GM23338 (cell line): ENCODE measurements around the gene TMEM132D. TPM values are rescaled to one million over a fixed set of nuclear protein-coding genes. Genes with fewer than 3 reads are reported as not detected.

ENCODE experiments used
- ATAC-seq: fragments of 200-7000 bp; cut with Tn5 transposase; 3 replicates; pipeline ENCODE4 v1.9.1; 2020
- DNase-seq: peaks from one replicate; pipeline ENCODE4 v3.0.0-alpha.2; 2015; ENCODE audit warnings: low spot score
- H2AFZ ChIP-seq: fragments of 200-600 bp; sonication (generic); 2 replicates; pipeline ENCODE4 v1.8.0; 2016; ENCODE audit warnings: antibody characterized with exemption, mild to moderate bottlenecking, moderate library complexity
- H3F3A ChIP-seq: fragments of 200-600 bp; sonication (generic); replicated peaks from 2 replicates; pipeline ENCODE4 v1.8.0; 2017; ENCODE audit warnings: antibody characterized with exemption, mixed run types, low read depth
- H3K27ac ChIP-seq: fragments of 200-600 bp; sonication (generic); 2 replicates; pipeline ENCODE4 v1.6.1; 2016; ENCODE audit warnings: low read depth
- H3K27me3 ChIP-seq: fragments of 200-600 bp; sonication (generic); 2 replicates; pipeline ENCODE4 v1.8.0; 2016; ENCODE audit warnings: mild to moderate bottlenecking, mixed run types, moderate library complexity; ENCODE audit not compliant: insufficient read depth
- H3K36me3 ChIP-seq: fragments of 200-600 bp; sonication (generic); 2 replicates; pipeline ENCODE4 v1.8.0; 2016; ENCODE audit warnings: mild to moderate bottlenecking; ENCODE audit not compliant: insufficient read depth
- H3K4me1 ChIP-seq: fragments of 200-600 bp; sonication (generic); 2 replicates; pipeline ENCODE4 v1.8.0; 2016; ENCODE audit warnings: mild to moderate bottlenecking, moderate library complexity; ENCODE audit not compliant: insufficient read depth
- H3K4me2 ChIP-seq: fragments of 200-600 bp; sonication (generic); 2 replicates; pipeline ENCODE4 v1.7.1; 2017; ENCODE audit warnings: mixed run types
- H3K4me3 ChIP-seq: fragments of 200-600 bp; sonication (generic); 2 replicates; pipeline ENCODE4 v1.6.1; 2016; ENCODE audit warnings: mixed run types
- H3K79me2 ChIP-seq: fragments of 200-600 bp; sonication (generic); replicated peaks from 2 replicates; pipeline ENCODE4 v1.8.0; 2017; ENCODE audit warnings: mild to moderate bottlenecking; ENCODE audit not compliant: insufficient read depth
- H3K9me2 ChIP-seq: fragments of 200-600 bp; sonication (generic); 2 replicates; pipeline ENCODE4 v1.8.0; 2017; ENCODE audit not compliant: insufficient read depth
- H4K20me1 ChIP-seq: fragments of 200-600 bp; sonication (generic); replicated peaks from 2 replicates; pipeline ENCODE4 v1.8.0; 2017; ENCODE audit warnings: mild to moderate bottlenecking; ENCODE audit not compliant: insufficient read depth
- H3K27ac Mint-ChIP-seq: 2 replicates; pipeline ENCODE4 v1.8.0; 2020; ENCODE audit warnings: inconsistent platforms, mild to moderate bottlenecking, moderate library complexity, mixed read lengths
- H3K27me3 Mint-ChIP-seq: 3 replicates; pipeline ENCODE4 v1.8.0; 2022; ENCODE audit warnings: low read depth, mild to moderate bottlenecking, moderate library complexity, mixed read lengths, inconsistent platforms; ENCODE audit not compliant: insufficient read depth, poor library complexity
- H3K36me3 Mint-ChIP-seq: 3 replicates; pipeline ENCODE4 v1.8.0; 2021; ENCODE audit warnings: low read depth, mild to moderate bottlenecking, inconsistent platforms, moderate library complexity, mixed read lengths
- H3K4me1 Mint-ChIP-seq: 3 replicates; pipeline ENCODE4 v1.8.0; 2020; ENCODE audit warnings: mild to moderate bottlenecking, inconsistent platforms, mixed read lengths
- H3K4me3 Mint-ChIP-seq: 3 replicates; pipeline ENCODE4 v1.8.0; 2021; ENCODE audit warnings: moderate library complexity, mild to moderate bottlenecking, inconsistent platforms, mixed read lengths
- H3K9me3 Mint-ChIP-seq: 3 replicates; pipeline ENCODE4 v1.8.0; 2020; ENCODE audit warnings: moderate library complexity, mild to moderate bottlenecking, inconsistent platforms, mixed read lengths
- CREB1 ChIP-seq: fragments of 250-450 bp; sonication (Bioruptor Pico); IDR thresholded peaks from 2 replicates; pipeline ENCODE4 v1.5.0; 2020; ENCODE audit warnings: low read depth, mild to moderate bottlenecking, moderate library complexity
- EZH2 ChIP-seq: fragments of 200-600 bp; sonication (generic); IDR thresholded peaks from one replicate; pipeline ENCODE4 v1.8.0; 2017; ENCODE audit warnings: antibody characterized with exemption, mild to moderate bottlenecking, low read depth; ENCODE audit not compliant: unreplicated experiment
- EZH2phosphoT487 ChIP-seq: fragments of 200-600 bp; sonication (generic); IDR thresholded peaks from one replicate; pipeline ENCODE4 v1.8.1; 2018; ENCODE audit warnings: antibody characterized with exemption; ENCODE audit not compliant: unreplicated experiment
- JUNB ChIP-seq: IDR thresholded peaks from one replicate; pipeline ENCODE4 v1.6.1; 2016; ENCODE audit warnings: antibody characterized with exemption; ENCODE audit not compliant: unreplicated experiment
- NANOG ChIP-seq: IDR thresholded peaks from 2 replicates; pipeline ENCODE4 v1.6.1; 2016; ENCODE audit warnings: antibody characterized with exemption, borderline replicate concordance
- POLR2AphosphoS5 ChIP-seq: IDR thresholded peaks from 2 replicates; pipeline ENCODE4 v1.6.1; 2016; ENCODE audit warnings: antibody characterized with exemption, low read depth
- STAT1 ChIP-seq: IDR thresholded peaks from one replicate; pipeline ENCODE4 v1.6.1; 2016; ENCODE audit warnings: antibody characterized with exemption; ENCODE audit not compliant: unreplicated experiment
- ZNF114 ChIP-seq: fragments of 250-450 bp; sonication (Bioruptor Pico); IDR thresholded peaks from 2 replicates; pipeline ENCODE4 v1.5.0; 2020; ENCODE audit warnings: mild to moderate bottlenecking, moderate library complexity
- ZNF331 ChIP-seq: fragments of 250-450 bp; sonication (Bioruptor Pico); IDR thresholded peaks from 2 replicates; pipeline ENCODE4 v1.5.0; 2020; ENCODE audit warnings: low read depth, mild to moderate bottlenecking, moderate library complexity
- polyA plus RNA-seq: library from polyadenylated mRNA; unstranded; fragments of >200 nt; fragmentation: Nextera tagmentation; extraction: Ambion mirVana; gene quantifications from 2 replicates; pipeline ENCODE4 v1.2.1, GENCODE V29; 2016
- total RNA-seq: library from RNA; depleted of rRNA; stranded (reverse); fragments of >200 nt; shearing (Covaris generic); gene quantifications from 2 replicates; pipeline ENCODE4 v1.2.3, GENCODE V29; 2014
- TF ChIP-seq, protein P1 (sequence below): IDR thresholded peaks from one replicate; pipeline ENCODE4 v1.6.1; 2018; ENCODE audit warnings: antibody characterized with exemption; ENCODE audit not compliant: unreplicated experiment
- TF ChIP-seq, protein P2 (sequence below), 2 experiments: fragments of 200-600 bp in 1 of 2; sonication (generic) in 1 of 2; conservative IDR thresholded peaks; 2 replicates each; pipeline versions ENCODE4 v1.5.1 to v1.6.1; 2016 to 2017; ENCODE audit warnings: antibody characterized with exemption in 2 of 2, low read depth in 2 of 2, mild to moderate bottlenecking in 2 of 2, moderate library complexity in 1 of 2
- TF ChIP-seq, protein P3 (sequence below): fragments of 250-450 bp; sonication (Bioruptor Pico); IDR thresholded peaks from 2 replicates; pipeline ENCODE4 v1.5.0; 2020; ENCODE audit warnings: mild to moderate bottlenecking, moderate library complexity
- TF ChIP-seq, protein P4 (sequence below): IDR thresholded peaks from 2 replicates; pipeline ENCODE4 v1.6.1; 2016; ENCODE audit warnings: antibody characterized with exemption

Gene TMEM132D
- total and polyA plus RNA-seq, 2 experiments from 2014 or later, result 0.44 to 5.3 TPM

DNA sequence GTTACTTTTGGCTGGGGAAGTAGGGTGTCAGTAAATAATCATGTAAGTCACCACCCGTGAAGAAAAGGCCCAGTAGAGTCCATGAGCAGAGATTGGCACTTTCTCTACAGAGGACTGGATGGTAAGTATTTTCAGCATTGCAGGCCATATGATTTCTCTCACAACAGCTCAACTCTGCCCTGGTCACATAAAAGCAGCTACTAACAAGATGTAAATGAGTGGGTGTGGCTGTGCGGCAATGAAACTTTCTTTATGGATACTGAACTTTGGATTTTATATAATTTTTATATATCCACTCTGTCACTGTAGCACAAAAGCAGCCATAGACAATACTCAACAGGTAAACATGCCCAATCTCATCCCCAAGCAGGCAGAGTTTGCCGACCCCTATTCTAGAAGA lies 706.9 kb downstream of the TMEM132D start:
- H3K9me2 ChIP-seq, result no peaks in the 10 kb centered on the region
- DNase-seq (no peak), ATAC-seq (no peak)
- H3K4me2 ChIP-seq, result no peak overlapping the region
- Mint-ChIP-seq H3K9me3 (peaks cover 95% of the 10 kb centered on the region), H3K27ac (no peak overlapping the region), H3K4me3 (no peak overlapping the region), H3K27me3 (peaks cover 3% of the 10 kb centered on the region), H3K36me3 (peaks cover 51% of the 10 kb centered on the region), H3K4me1 (no peaks in the 10 kb centered on the region)
- no peaks in the 10 kb centered on the region for H3K79me2 ChIP-seq
- no peaks in the 10 kb centered on the region for H3K27me3 ChIP-seq
- TF ChIP-seq EZH2 (no peak), NANOG (no peak), CREB1 (CRISPR knock-in tag) (no peak), EZH2phosphoT487 (no peak), ZNF114 (CRISPR knock-in tag) (no peak), POLR2AphosphoS5 (no peak), STAT1 (no peak), ZNF331 (no peak), JUNB (no peak)
- TF ChIP-seq, protein P1, sequence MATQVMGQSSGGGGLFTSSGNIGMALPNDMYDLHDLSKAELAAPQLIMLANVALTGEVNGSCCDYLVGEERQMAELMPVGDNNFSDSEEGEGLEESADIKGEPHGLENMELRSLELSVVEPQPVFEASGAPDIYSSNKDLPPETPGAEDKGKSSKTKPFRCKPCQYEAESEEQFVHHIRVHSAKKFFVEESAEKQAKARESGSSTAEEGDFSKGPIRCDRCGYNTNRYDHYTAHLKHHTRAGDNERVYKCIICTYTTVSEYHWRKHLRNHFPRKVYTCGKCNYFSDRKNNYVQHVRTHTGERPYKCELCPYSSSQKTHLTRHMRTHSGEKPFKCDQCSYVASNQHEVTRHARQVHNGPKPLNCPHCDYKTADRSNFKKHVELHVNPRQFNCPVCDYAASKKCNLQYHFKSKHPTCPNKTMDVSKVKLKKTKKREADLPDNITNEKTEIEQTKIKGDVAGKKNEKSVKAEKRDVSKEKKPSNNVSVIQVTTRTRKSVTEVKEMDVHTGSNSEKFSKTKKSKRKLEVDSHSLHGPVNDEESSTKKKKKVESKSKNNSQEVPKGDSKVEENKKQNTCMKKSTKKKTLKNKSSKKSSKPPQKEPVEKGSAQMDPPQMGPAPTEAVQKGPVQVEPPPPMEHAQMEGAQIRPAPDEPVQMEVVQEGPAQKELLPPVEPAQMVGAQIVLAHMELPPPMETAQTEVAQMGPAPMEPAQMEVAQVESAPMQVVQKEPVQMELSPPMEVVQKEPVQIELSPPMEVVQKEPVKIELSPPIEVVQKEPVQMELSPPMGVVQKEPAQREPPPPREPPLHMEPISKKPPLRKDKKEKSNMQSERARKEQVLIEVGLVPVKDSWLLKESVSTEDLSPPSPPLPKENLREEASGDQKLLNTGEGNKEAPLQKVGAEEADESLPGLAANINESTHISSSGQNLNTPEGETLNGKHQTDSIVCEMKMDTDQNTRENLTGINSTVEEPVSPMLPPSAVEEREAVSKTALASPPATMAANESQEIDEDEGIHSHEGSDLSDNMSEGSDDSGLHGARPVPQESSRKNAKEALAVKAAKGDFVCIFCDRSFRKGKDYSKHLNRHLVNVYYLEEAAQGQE, result no peak
- TF ChIP-seq, protein P2, sequence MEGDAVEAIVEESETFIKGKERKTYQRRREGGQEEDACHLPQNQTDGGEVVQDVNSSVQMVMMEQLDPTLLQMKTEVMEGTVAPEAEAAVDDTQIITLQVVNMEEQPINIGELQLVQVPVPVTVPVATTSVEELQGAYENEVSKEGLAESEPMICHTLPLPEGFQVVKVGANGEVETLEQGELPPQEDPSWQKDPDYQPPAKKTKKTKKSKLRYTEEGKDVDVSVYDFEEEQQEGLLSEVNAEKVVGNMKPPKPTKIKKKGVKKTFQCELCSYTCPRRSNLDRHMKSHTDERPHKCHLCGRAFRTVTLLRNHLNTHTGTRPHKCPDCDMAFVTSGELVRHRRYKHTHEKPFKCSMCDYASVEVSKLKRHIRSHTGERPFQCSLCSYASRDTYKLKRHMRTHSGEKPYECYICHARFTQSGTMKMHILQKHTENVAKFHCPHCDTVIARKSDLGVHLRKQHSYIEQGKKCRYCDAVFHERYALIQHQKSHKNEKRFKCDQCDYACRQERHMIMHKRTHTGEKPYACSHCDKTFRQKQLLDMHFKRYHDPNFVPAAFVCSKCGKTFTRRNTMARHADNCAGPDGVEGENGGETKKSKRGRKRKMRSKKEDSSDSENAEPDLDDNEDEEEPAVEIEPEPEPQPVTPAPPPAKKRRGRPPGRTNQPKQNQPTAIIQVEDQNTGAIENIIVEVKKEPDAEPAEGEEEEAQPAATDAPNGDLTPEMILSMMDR (conservative IDR thresholded peaks at IDR 0.05; ENCODE audit: low read depth in 2 of 2), result no peak
- TF ChIP-seq, protein P3, sequence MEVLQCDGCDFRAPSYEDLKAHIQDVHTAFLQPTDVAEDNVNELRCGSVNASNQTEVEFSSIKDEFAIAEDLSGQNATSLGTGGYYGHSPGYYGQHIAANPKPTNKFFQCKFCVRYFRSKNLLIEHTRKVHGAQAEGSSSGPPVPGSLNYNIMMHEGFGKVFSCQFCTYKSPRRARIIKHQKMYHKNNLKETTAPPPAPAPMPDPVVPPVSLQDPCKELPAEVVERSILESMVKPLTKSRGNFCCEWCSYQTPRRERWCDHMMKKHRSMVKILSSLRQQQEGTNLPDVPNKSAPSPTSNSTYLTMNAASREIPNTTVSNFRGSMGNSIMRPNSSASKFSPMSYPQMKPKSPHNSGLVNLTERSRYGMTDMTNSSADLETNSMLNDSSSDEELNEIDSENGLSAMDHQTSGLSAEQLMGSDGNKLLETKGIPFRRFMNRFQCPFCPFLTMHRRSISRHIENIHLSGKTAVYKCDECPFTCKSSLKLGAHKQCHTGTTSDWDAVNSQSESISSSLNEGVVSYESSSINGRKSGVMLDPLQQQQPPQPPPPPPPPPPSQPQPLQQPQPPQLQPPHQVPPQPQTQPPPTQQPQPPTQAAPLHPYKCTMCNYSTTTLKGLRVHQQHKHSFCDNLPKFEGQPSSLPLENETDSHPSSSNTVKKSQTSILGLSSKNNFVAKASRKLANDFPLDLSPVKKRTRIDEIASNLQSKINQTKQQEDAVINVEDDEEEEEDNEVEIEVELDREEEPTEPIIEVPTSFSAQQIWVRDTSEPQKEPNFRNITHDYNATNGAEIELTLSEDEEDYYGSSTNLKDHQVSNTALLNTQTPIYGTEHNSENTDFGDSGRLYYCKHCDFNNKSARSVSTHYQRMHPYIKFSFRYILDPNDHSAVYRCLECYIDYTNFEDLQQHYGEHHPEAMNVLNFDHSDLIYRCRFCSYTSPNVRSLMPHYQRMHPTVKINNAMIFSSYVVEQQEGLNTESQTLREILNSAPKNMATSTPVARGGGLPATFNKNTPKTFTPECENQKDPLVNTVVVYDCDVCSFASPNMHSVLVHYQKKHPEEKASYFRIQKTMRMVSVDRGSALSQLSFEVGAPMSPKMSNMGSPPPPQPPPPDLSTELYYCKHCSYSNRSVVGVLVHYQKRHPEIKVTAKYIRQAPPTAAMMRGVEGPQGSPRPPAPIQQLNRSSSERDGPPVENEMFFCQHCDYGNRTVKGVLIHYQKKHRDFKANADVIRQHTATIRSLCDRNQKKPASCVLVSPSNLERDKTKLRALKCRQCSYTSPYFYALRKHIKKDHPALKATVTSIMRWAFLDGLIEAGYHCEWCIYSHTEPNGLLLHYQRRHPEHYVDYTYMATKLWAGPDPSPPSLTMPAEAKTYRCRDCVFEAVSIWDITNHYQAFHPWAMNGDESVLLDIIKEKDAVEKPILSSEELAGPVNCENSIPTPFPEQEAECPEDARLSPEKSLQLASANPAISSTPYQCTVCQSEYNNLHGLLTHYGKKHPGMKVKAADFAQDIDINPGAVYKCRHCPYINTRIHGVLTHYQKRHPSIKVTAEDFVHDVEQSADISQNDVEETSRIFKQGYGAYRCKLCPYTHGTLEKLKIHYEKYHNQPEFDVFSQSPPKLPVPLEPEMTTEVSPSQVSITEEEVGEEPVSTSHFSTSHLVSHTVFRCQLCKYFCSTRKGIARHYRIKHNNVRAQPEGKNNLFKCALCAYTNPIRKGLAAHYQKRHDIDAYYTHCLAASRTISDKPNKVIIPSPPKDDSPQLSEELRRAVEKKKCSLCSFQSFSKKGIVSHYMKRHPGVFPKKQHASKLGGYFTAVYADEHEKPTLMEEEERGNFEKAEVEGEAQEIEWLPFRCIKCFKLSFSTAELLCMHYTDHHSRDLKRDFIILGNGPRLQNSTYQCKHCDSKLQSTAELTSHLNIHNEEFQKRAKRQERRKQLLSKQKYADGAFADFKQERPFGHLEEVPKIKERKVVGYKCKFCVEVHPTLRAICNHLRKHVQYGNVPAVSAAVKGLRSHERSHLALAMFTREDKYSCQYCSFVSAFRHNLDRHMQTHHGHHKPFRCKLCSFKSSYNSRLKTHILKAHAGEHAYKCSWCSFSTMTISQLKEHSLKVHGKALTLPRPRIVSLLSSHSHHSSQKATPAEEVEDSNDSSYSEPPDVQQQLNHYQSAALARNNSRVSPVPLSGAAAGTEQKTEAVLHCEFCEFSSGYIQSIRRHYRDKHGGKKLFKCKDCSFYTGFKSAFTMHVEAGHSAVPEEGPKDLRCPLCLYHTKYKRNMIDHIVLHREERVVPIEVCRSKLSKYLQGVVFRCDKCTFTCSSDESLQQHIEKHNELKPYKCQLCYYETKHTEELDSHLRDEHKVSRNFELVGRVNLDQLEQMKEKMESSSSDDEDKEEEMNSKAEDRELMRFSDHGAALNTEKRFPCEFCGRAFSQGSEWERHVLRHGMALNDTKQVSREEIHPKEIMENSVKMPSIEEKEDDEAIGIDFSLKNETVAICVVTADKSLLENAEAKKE (CRISPR knock-in tag), result no peak
- TF ChIP-seq, protein P4, sequence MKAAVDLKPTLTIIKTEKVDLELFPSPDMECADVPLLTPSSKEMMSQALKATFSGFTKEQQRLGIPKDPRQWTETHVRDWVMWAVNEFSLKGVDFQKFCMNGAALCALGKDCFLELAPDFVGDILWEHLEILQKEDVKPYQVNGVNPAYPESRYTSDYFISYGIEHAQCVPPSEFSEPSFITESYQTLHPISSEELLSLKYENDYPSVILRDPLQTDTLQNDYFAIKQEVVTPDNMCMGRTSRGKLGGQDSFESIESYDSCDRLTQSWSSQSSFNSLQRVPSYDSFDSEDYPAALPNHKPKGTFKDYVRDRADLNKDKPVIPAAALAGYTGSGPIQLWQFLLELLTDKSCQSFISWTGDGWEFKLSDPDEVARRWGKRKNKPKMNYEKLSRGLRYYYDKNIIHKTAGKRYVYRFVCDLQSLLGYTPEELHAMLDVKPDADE, result no peak
- H2AFZ ChIP-seq, result no peak overlapping the region
- H4K20me1 ChIP-seq, result no peaks in the 10 kb centered on the region
- no peaks in the 10 kb centered on the region for H3F3A ChIP-seq
- no peaks in the 10 kb centered on the region for H3K4me1 ChIP-seq
- H3K27ac ChIP-seq, result no peak overlapping the region
- H3K4me3 ChIP-seq, result no peak overlapping the region
- no peaks in the 10 kb centered on the region for H3K36me3 ChIP-seq
